Kidney tubule cell (primary cell): ENCODE results near the gene CMC4.

Experiments used
- DNase-seq: peaks from one replicate; pipeline ENCODE4 v3.0.0-alpha.2; 2018; ENCODE audit warnings: low spot score

Gene CMC4

DNA sequence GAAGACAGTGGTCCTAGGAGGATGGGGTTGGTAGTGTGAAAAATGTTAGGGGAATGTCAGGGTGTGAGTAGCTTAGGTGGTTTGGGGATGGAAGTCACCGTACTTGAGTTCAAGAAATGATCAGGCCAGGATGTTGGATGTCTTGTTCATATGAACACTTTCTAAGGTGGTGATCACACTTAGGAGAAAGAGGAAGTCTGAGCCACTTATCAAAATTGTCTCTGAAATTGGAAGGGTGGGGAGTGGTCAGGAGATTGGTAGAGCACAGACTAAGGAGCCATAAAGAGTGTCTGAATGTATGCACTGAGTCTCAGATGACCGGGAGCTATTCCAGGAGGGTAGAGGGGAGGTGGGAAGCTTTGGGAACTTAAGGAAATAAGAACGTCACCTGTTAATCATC lies 17.3 kb downstream of the CMC4 start:
- peak; percentile 12 for DNase-seq

DNA sequence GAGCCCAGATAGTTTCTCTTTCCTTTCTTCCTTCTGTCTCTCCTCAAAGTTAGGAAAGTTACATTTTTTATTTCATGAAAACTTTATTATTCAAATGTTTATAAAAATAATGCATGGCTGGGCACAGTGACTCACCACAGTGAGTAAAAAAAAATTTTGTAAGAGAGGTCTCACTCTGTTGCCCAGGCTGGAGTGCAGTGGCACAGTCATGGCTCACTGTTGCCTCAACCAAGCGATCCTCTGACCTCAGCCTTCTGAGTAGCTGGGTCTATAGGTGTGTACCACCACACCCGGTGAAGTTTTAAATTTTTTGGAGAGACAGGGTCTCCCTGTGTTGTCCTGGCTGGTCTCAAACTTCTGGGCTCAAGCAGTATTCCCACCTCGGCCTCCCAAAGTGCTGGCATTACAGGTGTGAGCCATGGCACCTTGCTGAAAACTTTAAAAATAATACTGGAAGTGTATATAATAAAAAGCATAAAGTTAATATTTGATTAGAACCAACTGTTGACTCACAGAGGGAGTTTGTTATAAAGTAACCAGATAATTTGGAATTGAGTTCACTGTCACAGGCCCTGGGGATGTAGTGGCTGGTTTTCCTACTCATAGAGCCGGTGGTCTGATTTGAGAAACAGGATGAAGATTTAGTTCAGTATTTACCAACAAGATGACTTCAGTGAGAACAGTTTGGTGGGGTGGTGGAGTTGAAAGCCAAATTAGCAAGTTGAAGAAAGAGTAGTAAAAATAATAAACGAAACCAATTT lies 18.0 kb downstream of the CMC4 start:
- DNase-seq = peak; percentile 80

DNA sequence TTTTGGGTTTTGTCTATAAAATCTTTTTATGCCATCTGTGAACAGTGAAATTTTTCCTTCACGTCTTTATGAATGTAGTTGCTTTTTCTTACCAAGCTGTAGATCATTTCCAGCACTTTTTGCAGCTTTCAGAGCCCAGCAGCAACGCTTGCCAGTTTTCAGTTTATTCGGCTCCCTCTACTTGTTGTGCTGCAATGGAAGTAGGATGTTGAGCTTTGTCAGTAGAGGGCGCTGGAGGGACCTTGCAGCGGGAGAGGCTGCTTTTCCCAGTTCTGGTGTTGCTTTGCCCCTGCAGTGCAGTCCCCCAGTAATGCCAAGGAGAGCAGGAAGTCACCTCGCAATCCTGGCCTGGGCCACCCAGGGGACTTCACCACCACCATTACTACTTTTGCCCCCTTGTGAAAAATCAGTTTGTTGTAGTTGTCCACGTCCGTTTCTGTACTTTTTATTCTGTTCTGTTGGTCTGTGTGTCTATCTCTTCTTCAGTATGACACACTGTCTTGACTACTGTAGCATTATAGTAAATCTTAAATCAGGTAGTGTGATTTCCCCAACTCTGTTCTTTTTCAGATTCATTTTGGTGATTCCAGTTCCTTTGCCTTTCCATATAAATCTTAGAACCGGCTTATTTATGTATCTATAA lies 21.8 kb downstream of the CMC4 start:
- DNase-seq = peak; percentile 55

DNA sequence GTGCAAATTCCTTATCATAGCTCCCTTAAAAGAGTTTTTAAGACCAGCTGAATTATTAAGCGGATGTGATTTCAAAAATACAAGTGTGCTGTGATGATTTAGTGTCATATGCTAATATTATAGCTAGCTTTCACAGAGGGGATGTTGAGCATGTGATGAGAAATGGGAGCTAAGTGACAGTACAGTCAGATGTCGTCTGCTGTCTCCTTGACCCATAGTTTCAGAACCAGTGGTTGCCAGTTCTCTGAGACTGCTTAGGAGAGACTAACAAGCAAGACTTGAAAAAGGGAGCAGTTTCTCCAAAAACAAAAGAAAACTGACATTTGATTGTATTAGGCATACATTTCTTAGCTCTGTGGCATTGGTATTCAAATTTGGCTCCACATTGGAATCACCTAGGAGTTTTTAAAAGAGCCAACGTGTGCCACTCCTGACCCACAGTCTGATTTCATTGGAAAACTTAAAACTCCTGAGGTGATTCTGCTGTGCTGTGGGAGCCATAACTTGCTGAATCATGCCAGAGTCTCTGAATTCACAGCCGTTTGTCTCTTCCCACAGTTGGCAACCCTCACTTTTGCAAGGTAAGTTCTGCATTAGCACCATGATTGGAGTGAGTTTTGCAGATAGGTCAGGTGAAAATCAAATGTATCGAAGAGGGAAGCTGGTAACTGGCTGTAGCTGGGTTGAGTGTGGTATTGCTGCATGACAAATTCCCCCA lies 24.0 kb downstream of the CMC4 start:
- DNase-seq = no peak

DNA sequence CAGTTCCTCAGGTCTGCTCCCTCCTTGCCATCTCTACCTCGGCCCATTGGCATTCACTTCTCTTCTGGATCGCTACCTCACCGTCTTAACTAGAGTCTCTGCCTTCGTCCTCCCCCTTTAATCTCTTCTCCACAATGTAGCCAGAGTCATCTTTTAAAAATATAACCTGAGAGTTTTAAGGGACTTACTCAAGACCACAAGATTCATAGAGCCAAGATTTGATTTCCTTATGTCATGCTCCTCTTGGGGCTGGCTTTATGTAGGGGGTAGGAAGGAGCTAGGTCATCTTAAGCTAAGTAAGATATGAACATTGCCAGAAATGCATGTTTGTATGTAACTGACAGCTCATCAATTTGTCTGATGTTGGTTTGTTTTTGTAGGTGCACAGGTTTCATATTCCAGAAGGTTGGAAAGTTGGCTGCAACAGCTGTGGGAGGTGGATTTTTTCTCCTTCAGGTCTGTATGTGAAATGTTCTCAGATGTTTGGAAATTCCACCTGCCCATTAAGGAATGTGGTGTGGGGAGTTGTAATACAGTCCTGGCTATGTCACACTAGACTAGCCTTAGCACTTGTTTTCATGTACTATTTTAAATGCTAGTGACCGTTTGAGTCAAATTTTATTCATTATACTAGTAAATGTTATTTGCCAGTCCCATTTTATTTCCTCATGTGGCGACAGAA lies 24.7 kb downstream of the CMC4 start:
- DNase-seq = peak; percentile 7

DNA sequence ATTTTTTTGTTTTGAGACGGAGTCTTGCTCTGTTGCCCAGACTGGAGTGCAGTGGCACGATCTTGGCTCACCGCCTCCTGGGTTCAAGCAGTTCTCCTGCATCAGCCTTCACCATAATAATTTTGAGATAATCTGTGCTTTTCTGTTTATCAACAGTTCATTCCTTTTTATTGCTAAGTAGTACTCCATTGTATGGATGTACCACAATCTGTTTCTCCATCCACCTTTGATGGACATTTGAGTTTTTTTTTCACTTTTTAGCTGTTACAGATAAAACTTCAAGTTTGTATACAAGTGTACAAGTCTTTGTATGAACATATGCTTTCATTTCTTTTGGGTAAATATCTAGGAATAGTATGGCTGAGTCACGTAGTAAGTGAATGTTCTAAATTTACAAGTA lies 35.2 kb downstream of the CMC4 start:
- no peak for DNase-seq

DNA sequence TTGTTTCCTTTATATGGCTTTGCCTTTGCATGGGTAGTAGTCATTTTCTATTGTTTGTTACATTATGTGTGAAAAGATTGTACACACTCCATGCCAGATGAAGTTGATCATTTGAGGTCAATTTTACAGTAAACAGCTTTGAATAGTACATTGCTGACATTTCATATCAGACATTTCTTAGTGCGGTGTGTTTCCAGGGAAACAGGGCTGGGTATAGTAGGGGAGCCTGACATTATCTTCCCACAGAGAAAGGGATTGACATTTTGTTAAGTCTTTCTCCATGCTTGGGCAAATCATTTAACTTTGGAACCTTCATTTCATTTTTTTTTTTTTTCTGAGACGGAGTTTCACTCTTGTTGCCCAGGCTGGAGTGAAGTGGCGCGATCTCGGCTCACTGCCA lies 39.3 kb downstream of the CMC4 start:
- DNase-seq = no peak

DNA sequence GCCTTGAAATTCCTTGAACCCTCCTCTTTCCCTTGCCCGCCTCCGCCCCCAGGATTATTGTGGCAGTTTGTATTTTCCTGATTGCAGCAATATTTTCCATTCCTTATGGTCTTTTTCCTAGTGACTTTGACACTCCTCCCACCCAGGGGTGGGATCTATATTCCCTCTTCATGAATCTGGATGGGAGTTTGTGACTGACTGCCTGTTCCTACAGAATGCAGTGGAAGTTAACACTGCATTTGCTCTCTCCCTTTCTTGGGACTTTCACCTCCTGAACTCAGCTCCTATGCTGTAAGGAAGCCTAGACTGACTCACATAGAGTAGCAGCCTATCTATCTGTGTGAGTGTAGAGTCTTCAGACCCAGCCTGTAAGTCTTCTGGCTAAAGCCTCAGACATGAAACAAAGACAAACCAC lies 42.1 kb downstream of the CMC4 start:
- peak; percentile 46 for DNase-seq

DNA sequence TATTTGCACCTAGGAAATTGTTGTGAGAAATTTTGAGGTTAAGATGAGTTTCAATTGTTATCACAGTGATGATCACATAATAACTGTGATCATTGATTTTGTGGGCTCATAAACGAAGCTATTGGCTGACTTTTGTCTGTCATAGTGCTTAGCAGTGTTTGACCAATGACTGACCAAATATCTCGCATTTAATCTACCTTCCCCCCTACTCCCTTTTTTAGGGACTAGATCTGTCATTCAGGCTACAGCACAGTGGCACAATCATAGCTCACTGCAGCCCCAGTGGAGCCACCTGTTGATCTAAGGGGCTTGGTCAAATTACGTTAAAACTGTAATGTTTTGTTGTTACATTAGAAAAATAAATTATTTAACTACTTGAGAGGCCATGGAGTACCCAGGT lies 42.8 kb downstream of the CMC4 start:
- no peak for DNase-seq

DNA sequence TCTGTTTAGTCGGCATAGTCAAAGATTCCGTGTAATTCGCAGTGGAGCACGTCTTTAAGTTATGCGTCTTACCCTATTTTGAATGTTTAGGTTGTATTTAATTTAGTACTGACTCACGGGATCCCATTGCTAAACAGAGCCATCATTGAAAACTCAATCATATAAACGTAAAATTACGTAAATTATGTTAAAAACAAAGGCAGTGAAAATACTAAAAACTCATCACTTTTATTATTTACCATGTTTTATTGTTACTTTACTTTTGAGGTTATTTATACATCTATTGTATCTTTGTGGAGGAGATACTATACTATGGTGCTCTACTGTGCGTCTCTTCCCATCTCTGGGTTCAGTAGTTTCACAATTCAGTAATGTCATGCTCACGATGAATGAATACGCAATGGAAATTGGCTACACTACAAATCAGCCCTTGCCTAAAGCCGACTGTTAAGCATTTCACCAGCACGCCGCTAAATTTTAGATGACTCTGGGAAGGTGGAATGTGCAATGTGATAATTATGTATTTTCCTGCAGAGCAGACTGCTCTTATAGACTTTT lies 43.3 kb downstream of the CMC4 start:
- DNase-seq = peak; percentile 37

DNA sequence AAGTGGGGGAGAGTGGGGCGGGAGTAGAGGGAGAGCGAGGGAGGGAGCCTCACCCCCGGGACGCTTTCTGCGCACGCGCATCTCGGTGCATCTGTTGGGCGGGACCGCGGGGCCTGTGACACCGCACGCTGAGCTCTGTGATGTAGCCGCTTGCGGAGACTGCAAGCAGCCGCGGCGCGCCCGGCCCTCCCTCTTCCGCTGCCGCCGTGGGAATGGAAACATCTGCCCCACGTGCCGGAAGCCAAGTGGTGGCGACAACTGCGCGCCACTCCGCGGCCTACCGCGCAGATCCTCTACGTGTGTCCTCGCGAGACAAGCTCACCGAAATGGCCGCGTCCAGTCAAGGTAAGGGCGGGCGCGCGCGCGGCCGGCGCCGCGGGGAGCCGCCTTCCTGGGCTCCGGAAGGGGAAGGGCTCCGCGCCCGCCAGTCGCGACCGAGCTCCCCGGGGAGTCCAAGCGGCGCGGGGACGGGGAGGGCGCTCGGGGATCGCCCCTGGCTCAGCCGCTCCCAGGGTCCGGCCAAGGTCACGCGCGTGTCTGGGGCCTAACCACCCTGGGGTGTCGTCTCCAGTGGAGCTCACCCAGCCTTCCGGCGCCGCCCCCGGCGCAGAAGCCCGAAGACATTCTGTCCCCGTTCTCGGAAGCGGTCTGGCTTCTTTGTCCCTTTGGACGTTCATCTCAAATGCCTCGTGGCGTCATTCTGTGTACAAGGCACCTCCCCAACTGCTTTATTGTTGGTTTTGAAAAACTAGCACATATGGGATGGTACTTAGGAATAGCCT lies 44.0 kb downstream of the CMC4 start, which contains the start of gene FUNDC2:
TSS of gene FUNDC2 (plus strand) at position 118 of the 782 bp plus-strand sequence. CDS start at position 213, 95 bp downstream.
- DNase-seq = peak; percentile 94

DNA sequence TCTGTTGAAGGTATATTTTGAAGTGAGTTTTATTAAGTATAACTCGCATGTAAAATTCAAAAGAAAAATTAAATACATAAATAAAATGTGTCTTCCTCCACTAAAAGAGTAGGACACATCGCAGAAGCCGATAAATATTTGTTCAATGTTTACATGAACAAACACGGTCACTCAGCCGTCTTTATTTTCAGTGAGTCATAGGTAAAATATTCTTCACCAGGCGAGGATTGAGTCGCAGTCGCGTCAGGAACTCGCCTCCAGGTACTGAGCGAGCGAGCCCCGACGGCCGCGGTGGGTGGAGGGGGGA lies 44.6 kb downstream of the CMC4 start:
- DNase-seq = no peak

DNA sequence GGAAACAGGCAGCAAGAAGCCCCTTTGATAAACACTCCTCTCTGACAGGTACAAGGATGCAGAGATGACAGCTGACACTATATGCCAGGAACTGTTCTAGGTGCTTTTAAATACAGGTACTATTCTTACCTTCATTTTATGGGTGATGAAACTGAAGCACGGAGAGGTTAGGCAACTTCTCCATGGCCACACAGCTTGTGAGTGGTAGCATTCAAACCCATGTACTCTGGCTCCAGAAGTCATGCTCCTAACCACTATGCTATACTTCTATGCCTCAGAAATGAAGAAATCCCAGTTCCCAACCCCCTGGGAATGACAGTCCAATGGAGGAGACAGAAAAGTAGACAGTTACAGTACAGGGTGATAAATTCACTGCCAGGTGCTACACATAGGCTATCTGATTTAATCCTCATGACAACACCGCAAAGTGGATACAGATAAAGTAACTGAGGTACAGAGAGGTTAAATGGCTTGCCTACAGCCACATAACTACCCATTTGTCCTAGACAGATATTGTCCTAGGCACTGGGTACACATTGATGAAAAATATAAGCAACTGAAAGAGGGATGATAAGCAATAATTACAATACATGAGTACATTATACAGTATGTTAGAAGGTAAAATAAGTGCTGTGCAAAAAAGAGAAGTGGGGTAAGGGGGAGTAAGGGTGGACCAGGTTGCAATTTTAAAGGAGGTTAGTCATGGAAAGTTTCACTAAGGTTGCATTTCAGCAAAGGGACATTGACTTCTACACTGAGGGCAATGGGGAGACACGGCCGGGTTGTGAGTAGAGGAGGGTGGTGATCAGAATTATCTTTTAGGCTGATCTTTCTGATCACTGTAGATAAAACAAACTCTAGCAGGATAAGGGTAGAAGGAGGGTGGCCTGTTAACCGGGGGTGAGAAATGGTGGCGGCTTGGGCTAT lies 46.8 kb downstream of the CMC4 start:
- no peak for DNase-seq

DNA sequence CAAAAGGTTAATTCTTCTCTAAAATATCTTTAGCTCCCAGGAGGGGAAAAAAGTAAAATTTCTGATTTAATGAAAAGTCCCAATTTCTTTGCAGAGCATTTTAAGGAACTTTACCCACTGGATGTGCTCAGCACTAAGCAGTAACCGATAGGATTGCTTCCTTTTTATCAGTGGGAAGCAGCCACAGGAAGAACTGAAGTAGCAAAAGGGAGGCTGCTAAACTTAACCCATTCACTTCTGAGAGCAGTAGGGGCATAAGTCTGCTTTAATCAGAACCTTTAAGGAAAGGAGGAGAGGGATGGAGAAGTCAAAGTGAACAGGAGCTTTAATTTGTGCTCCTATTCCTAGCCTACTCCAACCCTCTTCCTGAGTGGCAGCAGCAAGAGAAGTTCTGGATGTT lies 48.4 kb downstream of the CMC4 start, which contains the start of gene F8:
TSS of gene F8 (minus strand) at position 139 of the 400 bp plus-strand sequence. CDS start 171 bp downstream, outside the sequence.
- no peak for DNase-seq

DNA sequence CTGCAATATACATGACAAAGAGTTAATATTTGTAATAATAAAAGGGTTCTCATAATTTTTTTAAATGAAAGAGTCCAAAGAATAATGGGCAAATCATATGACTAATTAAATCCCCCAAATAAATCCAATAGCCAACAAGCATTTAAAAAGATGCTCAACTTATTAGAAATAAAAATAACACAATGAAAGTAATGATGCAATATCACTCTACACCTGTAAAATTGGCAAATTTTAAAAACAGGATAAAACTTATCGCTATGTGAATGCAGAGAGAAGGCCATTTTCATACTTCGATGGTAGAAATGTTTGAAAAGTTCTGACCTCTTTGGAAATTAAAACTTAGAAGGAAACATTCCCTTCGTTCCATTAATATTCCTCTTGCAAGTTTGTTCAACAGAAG lies 50.3 kb downstream of the CMC4 start:
- no peak for DNase-seq
